ENCODE results near the gene NUAK1.

Gene NUAK1

GRCh38 chr12:106109168-106109910 is 29.4 kb downstream of the NUAK1 start:
- H3K4me3 ChIP-seq (ENCODE audit: low read depth, low read length) = no peak overlapping the region
- no peak for TF ChIP-seq CTCF (IDR thresholded peaks at IDR 0.05; ENCODE audit: low read depth, low read length)

GRCh38 chr12:106108185-106108835 is 30.4 kb downstream of the NUAK1 start:
- H3K4me3 ChIP-seq (ENCODE audit: low read depth, low read length) = no peak overlapping the region
- TF ChIP-seq CTCF (IDR thresholded peaks at IDR 0.05; ENCODE audit: low read depth, low read length) = no peak

- H3K4me3 ChIP-seq (ENCODE audit: low read depth, low read length) = no peak overlapping the region
Observed at GRCh38 chr12:106107566-106107965, 31.2 kb downstream of the NUAK1 start.

GRCh38 chr12:106106892-106107291 is 31.9 kb downstream of the NUAK1 start:
- H3K4me3 ChIP-seq (ENCODE audit: low read depth, low read length) = no peak overlapping the region
- TF ChIP-seq CTCF (IDR thresholded peaks at IDR 0.05; ENCODE audit: low read depth, low read length) = no peak

More at GRCh38 chr12:106107566-106107965, 31.2 kb downstream of the NUAK1 start:
- no peak for TF ChIP-seq CTCF (IDR thresholded peaks at IDR 0.05; ENCODE audit: low read depth, low read length)

GRCh38 chr12:106106061-106106566 is 32.6 kb downstream of the NUAK1 start:
- no peak overlapping the region for H3K4me3 ChIP-seq (ENCODE audit: low read depth, low read length)

GRCh38 chr12:106101803-106102202 is 37.0 kb downstream of the NUAK1 start:
- no peak for TF ChIP-seq CTCF (IDR thresholded peaks at IDR 0.05; ENCODE audit: low read depth, low read length)
- no peak overlapping the region for H3K4me3 ChIP-seq (ENCODE audit: low read depth, low read length)

More at GRCh38 chr12:106106061-106106566, 32.6 kb downstream of the NUAK1 start:
- TF ChIP-seq CTCF (IDR thresholded peaks at IDR 0.05; ENCODE audit: low read depth, low read length) = no peak

GRCh38 chr12:106098691-106099200 is 40.0 kb downstream of the NUAK1 start:
- no peak overlapping the region for H3K4me3 ChIP-seq (ENCODE audit: low read depth, low read length)
- TF ChIP-seq CTCF (IDR thresholded peaks at IDR 0.05; ENCODE audit: low read depth, low read length) = no peak

Measured in WI38 (cell line).